Stimulated activated CD4-positive, alpha-beta T cell treated with anti-CD3 and anti-CD28 coated beads, TNF-alpha, amount 100 ng/mL, for 24 hours (primary cell): ENCODE measurements around the gene STX1A.
"Not testable (repeated sequence)": the region's sequence is repeated elsewhere in the genome, so short reads cannot be mapped to it uniquely, and the experiment has no call there.

Source experiments
- DNase-seq, 3 experiments: peaks; one replicate each; pipeline ENCODE4 v3.0.0-alpha.2; 2020; ENCODE audit warnings: low read depth in 3 of 3

Gene STX1A

GRCh38 chr7:73683056-73683787 is 36.2 kb downstream of the STX1A start, which contains the start of the genes BUD23 and DNAJC30:
Gene BUD23, plus strand, starts transcription at chr7:73683597. Its CDS starts 29 bp downstream, at chr7:73683626.
Gene DNAJC30, minus strand, starts transcription at chr7:73683453. Its CDS starts 30 bp downstream, at chr7:73683423.
- DNase-seq = peak; percentile 95 to 99 (median 97)

DNA sequence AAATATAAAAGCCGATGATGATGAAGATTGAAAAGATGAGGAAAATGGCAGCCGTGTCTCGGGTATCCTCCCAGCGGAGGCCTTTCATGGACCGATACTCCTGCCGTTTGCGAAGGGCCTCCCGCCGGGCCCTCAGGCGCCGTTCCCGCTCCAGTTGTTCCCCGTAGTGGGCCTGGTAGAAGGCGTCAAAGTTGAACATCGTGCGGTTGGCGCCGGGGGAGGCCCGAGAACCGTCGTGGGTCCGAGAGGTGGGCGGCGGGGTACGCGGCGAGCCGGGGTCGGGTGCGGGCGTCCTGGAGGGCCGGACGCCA is 36.8 kb downstream of the STX1A start:
- DNase-seq = no peak

DNA sequence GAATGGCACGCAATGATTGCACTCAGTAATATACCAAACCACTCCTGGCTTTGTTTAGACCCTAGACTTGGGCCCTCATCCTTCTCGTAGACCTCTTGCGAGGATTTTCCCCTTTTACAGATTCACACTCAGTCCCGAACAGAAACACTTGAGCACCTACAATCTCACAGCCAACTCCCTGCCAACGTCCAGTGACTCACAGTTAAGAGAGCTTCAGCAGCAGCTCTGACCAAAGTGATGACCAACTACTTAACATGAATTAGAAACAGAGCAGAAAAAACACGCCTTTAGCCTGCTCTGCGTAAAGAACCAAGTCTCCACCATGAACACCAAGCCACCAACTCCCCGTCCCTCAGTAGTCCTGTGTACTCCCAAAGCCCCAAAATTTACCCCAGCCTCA is 38.4 kb downstream of the STX1A start:
- DNase-seq = no peak

DNA sequence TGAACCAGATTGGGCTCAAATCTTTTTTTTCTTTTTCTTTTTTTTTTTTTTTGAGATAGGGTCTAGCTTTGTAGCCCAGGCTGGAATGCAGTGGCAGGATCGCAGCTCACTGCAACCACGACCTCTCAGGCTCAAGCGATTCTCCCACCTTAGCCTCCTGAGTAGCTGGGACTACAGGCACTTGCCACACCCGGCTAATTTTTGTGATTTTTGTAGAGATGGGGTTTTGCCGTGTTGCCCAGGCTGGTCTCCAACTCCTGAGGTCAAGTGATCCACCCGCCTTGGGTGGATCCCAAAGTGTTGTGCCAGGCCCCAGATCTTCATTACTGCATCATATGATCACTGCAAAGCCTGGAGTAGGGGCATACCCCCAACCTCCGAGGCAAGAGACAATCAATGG is 39.0 kb downstream of the STX1A start:
- no peak for DNase-seq

DNA sequence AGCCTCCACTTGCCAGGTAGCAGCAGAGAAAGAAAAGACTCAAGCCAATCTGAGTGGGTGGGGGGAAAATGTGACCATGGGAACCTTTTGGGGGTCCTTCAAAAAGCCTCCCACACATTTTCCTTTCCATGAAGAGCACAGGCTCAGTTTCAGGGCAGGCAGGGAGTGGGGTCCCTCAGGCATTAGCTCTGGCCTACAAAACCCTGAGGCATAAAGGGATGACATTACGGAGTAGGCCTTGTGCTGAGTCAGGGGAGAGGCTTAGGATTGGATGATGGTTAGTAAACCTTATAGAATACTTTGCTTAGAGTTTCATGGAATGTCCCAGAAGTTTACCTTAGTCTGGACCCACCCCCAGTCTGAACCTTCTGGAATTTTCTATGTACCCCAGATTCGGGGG is 39.8 kb downstream of the STX1A start:
- no peak for DNase-seq

DNA sequence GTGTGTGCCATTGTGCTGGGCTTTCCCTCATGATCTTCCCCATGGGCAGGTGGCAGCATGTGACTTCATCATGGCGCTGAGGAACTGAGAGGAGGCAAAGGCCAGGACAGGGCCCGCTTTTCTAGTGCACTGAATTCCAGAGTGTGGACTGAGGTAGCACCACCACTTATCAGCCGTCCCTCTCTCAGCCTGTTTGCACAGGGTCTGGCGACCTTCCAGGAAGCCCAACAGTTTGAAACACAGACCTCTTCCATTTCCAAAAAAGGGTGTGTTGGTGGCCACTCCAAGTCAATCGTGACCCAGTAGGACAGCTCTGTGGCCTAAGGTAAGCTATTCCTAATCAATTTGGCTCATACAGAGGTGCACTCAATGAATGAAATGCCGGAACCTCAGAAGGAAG is 40.6 kb downstream of the STX1A start:
- no peak for DNase-seq

DNA sequence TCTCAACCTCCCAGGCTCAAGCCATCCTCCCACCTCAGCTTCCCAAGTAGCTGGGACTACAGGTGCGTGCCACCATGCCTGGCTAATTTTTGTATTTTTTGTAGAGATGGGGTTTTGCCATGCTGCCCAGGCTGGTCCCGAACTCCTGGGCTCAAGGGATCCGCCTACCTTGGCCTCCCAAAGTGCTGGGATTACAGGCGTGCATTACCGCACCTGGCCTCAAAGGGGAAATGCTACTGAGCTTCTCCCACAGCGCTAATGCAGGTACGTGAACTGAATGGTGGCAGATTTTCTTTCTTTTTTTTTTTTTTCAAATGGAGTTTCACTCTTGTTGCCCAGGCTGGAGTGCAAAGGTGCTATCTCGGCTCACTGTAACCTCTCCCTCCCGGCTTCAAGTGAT is 43.4 kb downstream of the STX1A start:
- DNase-seq = not testable (repeated sequence)

DNA sequence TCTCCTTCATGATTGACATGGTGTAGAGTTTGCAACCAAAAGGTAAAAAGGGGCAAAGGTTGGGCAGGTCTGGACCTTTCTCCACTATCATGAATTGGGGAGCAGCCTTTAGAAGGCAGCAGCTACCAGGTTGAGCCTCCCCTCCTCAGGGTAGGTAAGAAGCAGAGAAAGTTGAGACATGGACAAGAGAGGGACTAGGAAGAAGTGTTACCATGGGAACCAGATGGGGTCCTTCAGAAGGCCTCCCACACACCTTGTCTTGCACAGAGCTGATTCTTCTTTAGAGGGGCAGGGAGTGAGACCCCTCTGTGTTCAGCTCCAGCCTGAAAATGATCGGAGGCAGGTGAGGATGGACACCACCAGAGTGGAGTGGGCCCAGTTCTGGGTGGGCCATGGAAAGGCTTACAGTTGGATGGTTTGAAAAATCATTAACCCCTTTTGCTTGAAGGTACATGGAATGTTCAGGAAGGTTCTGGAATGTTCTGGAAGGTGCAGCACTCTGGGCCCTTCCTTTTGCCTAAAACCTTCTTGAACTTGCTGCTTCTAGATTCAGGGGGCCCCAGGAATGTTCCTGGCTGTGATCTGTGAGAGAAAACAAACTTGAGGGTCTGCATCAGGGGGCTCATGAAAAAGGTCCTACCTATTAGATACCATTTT is 44.9 kb downstream of the STX1A start:
- no peak for DNase-seq

GRCh38 chr7:73671857-73672445 is 47.5 kb downstream of the STX1A start:
- no peak for DNase-seq

GRCh38 chr7:73671322-73671661 is 48.2 kb downstream of the STX1A start:
- no peak for DNase-seq

DNA sequence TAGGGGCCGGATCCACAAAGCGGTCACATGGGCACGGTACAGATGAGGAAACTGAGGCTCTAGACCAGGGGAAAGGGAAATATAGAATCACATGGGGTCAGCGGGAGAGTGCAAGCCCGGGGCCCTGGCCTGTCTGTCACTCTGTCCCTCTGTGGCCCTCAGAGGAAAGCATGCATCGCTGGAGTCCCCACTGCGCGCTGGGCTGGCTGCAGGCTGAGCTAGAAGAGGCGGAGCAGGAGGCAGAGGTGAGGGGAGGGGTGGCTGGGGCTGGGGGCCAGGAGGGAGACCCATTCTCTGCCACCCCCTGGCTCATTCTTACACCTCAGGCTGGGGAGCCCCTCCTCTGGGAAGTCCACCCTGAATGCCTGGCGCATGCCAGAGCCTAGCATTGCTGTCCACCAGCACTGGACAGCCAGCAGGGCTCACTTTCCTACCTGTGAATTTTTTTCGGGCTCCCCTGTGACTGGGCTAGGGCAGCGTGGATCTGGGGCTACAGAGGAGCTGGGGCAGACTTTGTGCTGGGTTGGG is 49.5 kb downstream of the STX1A start:
- no peak for DNase-seq

- no peak for DNase-seq
These were observed 50.2 kb downstream of the STX1A start for GRCh38 chr7:73669288-73669701.

GRCh38 chr7:73668886-73669230 is 50.6 kb downstream of the STX1A start:
- DNase-seq = no peak

DNA sequence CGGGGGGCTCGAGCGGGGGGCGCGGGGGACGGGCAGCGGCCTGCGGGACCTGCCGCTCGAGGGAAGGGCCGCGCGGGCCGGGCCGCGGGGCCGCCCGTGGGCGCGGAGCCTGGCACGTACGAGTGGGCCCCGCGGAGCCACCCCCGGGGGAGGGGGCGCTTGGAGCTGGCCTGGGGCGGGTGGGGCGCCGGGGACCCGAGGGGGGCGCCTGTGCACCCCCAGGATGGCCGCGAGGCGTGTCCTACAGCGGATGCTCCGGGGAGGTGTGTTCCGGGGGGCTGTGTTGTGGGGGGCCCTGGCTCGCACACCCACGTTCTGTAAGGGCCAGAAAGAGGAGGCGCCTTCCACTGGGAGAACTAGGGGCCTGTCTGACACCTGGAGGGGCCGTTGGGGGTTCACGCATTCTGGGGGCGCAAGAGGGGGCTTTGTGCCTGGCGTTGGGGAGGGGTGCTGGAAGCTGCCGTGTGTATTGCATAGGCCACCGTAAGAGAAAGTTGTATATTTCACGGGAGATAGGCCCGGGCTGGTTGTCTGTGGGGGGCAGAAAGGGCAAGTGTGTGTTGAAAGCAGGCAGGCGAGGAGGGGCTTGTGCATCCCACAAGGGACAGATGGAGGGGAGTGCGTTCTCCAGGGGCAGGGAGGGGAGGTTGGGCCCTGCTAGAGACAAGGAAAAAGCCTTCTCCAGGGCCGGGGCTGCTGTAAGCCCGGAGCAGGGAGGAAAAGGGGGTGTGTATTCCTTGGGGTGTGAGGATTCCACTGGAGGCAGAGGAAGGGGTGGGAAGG is 51.2 kb downstream of the STX1A start:
- DNase-seq = no peak

DNA sequence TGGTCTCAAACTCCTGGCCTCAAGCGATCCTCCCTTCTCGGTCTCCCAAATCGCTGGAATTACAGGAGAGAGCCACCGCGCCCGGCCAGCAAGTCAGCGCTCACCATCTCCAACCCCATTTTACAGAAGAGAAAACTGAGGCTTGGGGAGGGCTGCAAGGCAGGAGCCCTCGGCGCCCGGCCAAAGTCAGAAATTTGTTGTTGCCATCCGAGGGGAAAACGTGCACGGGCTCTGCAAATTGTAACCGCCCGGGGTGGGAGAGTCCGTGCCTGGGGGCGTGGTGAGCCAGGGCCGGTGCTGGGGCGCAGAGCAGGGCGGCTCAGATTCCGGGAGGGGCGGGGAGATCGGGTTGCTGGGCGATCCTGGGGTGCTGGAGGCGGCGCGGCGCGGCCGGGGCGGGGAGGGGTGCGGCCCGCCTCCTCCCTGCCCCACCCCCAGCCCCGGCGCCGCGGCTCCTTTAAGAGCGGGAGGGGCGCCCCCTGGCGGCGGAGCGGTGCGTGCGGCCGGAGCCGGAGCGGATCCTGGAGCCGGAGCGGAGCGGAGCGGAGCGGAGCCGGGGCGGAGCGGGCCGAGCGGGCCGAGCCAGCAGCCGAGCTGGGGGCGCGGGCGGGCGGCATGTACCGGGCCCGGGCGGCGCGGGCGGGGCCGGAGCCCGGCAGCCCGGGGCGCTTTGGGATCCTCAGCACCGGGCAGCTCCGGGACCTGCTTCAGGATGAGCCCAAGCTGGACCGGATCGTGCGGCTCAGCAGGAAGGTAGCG is 51.9 kb downstream of the STX1A start, which contains the start of gene VPS37D:
TSS of gene VPS37D (plus strand) at position 488 of the 759 bp plus-strand sequence. CDS start at position 616, 128 bp downstream.
- DNase-seq = peak; percentile 80 to 90 (median 89)

GRCh38 chr7:73663033-73663432 is 56.4 kb downstream of the STX1A start:
- no peak for DNase-seq

DNA sequence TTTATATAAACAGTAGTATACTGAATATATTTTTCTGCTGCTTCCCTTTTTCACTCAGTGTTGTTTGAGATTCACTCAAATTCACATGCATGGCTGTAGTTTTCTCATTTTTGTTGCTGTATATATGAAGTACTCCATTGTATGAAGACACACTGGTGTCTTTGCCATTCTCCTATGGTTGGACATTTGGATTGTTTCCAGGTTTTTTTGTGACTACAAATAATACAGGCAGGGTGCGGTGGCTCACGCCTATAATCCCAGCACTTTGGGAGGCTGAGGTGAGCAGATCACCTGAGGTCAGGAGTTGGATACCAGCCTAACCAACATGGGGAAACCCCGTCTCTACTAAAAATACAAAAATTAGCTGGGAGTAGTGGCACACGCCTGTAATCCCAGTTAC is 58.9 kb downstream of the STX1A start:
- not testable (repeated sequence) for DNase-seq

GRCh38 chr7:73659983-73660382 is 59.5 kb downstream of the STX1A start:
- no peak for DNase-seq

GRCh38 chr7:73655309-73655708 is 64.2 kb downstream of the STX1A start:
- DNase-seq = not testable (repeated sequence)

DNA sequence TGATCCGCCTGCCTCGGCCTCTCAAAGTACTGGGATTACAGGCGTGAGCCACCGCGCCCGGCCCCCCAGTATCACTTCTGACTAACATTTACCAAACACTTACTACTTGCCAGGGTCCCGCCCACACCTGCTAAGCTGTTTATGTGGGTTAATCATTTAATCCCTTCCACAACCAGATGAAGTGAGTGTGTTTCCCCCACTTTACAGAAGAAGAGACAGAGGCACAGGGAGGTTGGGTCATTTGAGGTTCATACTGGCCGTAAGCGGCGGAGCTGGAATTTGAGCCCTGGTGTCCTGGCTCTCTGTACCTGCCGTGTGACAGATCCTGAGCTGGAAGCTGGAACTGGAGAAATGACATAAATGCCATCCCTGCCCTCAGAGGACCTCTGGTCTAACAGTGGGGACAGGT is 66.9 kb downstream of the STX1A start:
- no peak for DNase-seq

GRCh38 chr7:73650524-73650923 is 68.9 kb downstream of the STX1A start:
- DNase-seq = no peak
